ENCODE data around the gene BCR.

DNA sequence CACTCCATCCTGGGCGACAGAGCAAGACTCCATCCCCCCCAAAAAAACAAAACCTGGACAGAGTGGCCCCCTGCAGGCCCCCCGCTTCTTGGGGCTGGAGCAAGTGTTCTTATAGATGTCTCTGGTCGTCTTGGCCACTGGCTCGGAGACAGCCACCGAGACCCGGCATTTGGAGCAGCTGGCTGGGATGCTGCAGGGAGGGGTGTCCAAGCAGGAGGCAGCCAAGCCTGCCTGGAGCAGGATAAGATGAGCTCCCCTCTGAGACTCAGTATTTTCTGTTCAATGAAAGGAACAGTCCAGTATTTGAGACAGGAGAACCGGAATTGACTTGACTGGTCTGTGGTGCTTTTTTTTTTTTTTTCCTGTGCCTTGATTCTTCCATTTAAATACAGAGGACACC lies 44.5 kb downstream of the BCR start:
- TF ChIP-seq POLR2A (IDR thresholded peaks at IDR 0.05; ENCODE audit: low read length) (no peak), GATA1 (IDR thresholded peaks at IDR 0.05; ENCODE audit: low read depth, low read length) (no peak)
